ENCODE measurements around the gene CNIH3. TPM values are rescaled to one million over a fixed set of nuclear protein-coding genes. Genes with fewer than 3 reads are reported as not detected.

Gene CNIH3
- polyA plus RNA-seq, 1 donor (not counting 4 experiments of a cell fraction or from before 2014, with no cell fraction given), result 0.81 TPM

DNA sequence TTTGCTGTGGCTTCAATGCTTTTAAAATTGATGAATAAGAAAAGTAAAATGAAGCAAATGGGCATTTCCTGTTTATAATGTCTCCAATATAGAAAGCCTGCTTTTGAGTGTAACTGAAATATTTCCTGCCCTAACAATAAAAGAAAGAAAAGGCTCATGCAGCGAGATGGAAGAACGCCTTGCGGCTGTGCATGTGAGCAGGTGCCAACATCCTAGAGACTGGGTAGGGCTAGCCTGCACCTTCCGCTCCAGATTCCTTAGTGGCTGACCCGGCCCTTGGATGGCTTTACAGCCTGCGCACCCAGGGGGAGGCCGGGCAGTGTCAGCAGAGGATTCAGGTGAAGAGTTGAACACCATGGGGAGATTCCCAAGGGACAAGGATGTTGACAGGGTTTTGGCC is 21.8 kb downstream of the CNIH3 start:
- FAIRE-seq, result no peak
- H3K9me1 ChIP-seq (ENCODE audit: control insufficient read depth, extremely low read depth, insufficient read depth, low read length), result no peaks in the 10 kb centered on the region
- H3K27ac ChIP-seq (ENCODE audit: control insufficient read depth, insufficient read depth, low read length), result no peak overlapping the region
- no peaks in the 10 kb centered on the region for H3K9me3 ChIP-seq (ENCODE audit: control insufficient read depth, low read depth, low read length)
- no peaks in the 10 kb centered on the region for H3K79me2 ChIP-seq (ENCODE audit: control insufficient read depth, insufficient read depth, low read length)
- H3K4me3 ChIP-seq (ENCODE audit: control insufficient read depth in 2 of 3, extremely low read depth in 1 of 3, insufficient read depth in 2 of 3, low read depth in 1 of 3, low read length in 3 of 3), result no peak overlapping the region
- no peak overlapping the region for H3K9ac ChIP-seq (ENCODE audit: control insufficient read depth, extremely low read depth, insufficient read depth, low read length)
- no peak for TF ChIP-seq EZH2 (IDR thresholded peaks at IDR 0.05; ENCODE audit: low read length)
- TF ChIP-seq, protein P1, sequence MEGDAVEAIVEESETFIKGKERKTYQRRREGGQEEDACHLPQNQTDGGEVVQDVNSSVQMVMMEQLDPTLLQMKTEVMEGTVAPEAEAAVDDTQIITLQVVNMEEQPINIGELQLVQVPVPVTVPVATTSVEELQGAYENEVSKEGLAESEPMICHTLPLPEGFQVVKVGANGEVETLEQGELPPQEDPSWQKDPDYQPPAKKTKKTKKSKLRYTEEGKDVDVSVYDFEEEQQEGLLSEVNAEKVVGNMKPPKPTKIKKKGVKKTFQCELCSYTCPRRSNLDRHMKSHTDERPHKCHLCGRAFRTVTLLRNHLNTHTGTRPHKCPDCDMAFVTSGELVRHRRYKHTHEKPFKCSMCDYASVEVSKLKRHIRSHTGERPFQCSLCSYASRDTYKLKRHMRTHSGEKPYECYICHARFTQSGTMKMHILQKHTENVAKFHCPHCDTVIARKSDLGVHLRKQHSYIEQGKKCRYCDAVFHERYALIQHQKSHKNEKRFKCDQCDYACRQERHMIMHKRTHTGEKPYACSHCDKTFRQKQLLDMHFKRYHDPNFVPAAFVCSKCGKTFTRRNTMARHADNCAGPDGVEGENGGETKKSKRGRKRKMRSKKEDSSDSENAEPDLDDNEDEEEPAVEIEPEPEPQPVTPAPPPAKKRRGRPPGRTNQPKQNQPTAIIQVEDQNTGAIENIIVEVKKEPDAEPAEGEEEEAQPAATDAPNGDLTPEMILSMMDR (optimal IDR thresholded peaks at IDR 0.05 in 1 of 3, IDR thresholded peaks at IDR 0.05 in 1 of 3, conservative IDR thresholded peaks at IDR 0.05 in 1 of 3; ENCODE audit: extremely low read depth in 1 of 3, insufficient read depth in 2 of 3, low read length in 3 of 3), result no peak
- no peaks in the 10 kb centered on the region for H3K36me3 ChIP-seq (ENCODE audit: control insufficient read depth in 2 of 2, extremely low read depth in 1 of 2, insufficient read depth in 2 of 2, low read length in 2 of 2)
- H4K20me1 ChIP-seq (ENCODE audit: control insufficient read depth, extremely low read depth, insufficient read depth, low read length), result no peaks in the 10 kb centered on the region
- no peak overlapping the region for H2AFZ ChIP-seq (ENCODE audit: control insufficient read depth, low read length)
- DNase-seq (ENCODE audit: low read depth, low spot score), result no peak
- dilution Hi-C loops (cut with MboI; ENCODE audit: extremely low pct_ligation_motif_present, low sequenced_read_pairs), result no loop called here
- H3K4me1 ChIP-seq (ENCODE audit: control insufficient read depth, extremely low read depth, insufficient read depth, low read length), result no peaks in the 10 kb centered on the region
- H3K27me3 ChIP-seq (ENCODE audit: control insufficient read depth, extremely low read depth, insufficient read depth, low read length), result no peaks in the 10 kb centered on the region
- H3K4me2 ChIP-seq (ENCODE audit: control insufficient read depth, extremely low read depth, insufficient read depth, low read depth, low read length), result no peak overlapping the region

DNA sequence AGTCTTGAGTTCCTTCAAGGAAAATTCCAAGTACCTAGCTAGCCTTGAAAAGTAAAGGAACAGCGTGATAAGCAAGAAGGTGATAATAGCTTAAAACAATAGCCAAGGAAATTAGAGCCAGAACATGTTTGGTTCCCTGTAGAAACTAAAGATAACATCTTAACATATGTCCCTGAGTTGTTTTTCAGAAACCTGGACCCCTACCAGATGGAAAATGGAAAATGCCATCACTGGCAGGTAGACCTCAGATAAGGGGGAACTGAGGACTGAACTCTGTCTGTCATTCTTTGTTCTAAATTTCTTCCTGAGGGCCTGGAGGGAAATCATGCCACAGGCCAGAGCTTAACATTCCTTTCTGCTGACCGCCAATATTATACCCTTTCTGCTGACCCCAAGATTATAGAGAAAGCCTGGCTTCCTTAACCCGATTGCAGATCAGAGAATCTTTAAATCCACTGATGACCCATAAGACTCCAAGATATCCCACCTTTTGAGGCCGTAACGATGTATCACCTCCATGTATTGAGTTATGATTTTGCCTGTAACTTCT is 23.4 kb downstream of the CNIH3 start:
- no peaks in the 10 kb centered on the region for H3K27me3 ChIP-seq (ENCODE audit: control insufficient read depth, extremely low read depth, insufficient read depth, low read length)
- H4K20me1 ChIP-seq (ENCODE audit: control insufficient read depth, extremely low read depth, insufficient read depth, low read length), result no peaks in the 10 kb centered on the region
- H3K4me3 ChIP-seq (ENCODE audit: control insufficient read depth in 2 of 3, extremely low read depth in 1 of 3, insufficient read depth in 2 of 3, low read depth in 1 of 3, low read length in 3 of 3), result no peak overlapping the region
- H3K79me2 ChIP-seq (ENCODE audit: control insufficient read depth, insufficient read depth, low read length), result no peaks in the 10 kb centered on the region
- H3K9me1 ChIP-seq (ENCODE audit: control insufficient read depth, extremely low read depth, insufficient read depth, low read length), result no peaks in the 10 kb centered on the region
- H3K27ac ChIP-seq (ENCODE audit: control insufficient read depth, insufficient read depth, low read length), result no peak overlapping the region
- H3K4me1 ChIP-seq (ENCODE audit: control insufficient read depth, extremely low read depth, insufficient read depth, low read length), result no peaks in the 10 kb centered on the region
- no peaks in the 10 kb centered on the region for H3K9me3 ChIP-seq (ENCODE audit: control insufficient read depth, low read depth, low read length)
- H3K36me3 ChIP-seq (ENCODE audit: control insufficient read depth in 2 of 2, extremely low read depth in 1 of 2, insufficient read depth in 2 of 2, low read length in 2 of 2), result no peaks in the 10 kb centered on the region
- H3K4me2 ChIP-seq (ENCODE audit: control insufficient read depth, extremely low read depth, insufficient read depth, low read depth, low read length), result no peak overlapping the region
- dilution Hi-C loops (cut with MboI; ENCODE audit: extremely low pct_ligation_motif_present, low sequenced_read_pairs), result no loop called here
- no peak for TF ChIP-seq EZH2 (IDR thresholded peaks at IDR 0.05; ENCODE audit: low read length)
- TF ChIP-seq, protein P1 (optimal IDR thresholded peaks at IDR 0.05 in 1 of 3, IDR thresholded peaks at IDR 0.05 in 1 of 3, conservative IDR thresholded peaks at IDR 0.05 in 1 of 3; ENCODE audit: extremely low read depth in 1 of 3, insufficient read depth in 2 of 3, low read length in 3 of 3), result no peak
- H3K9ac ChIP-seq (ENCODE audit: control insufficient read depth, extremely low read depth, insufficient read depth, low read length), result no peak overlapping the region
- no peak overlapping the region for H2AFZ ChIP-seq (ENCODE audit: control insufficient read depth, low read length)
- no peak for DNase-seq (ENCODE audit: low read depth, low spot score)
- FAIRE-seq, result no peak

All from keratinocyte (primary cell).